Caki2 (cell line): ENCODE measurements around the gene EDC3. TPM values are rescaled to one million over a fixed set of nuclear protein-coding genes. Genes with fewer than 3 reads are reported as not detected.

Source experiments
- total RNA-seq: library from RNA; depleted of rRNA; stranded (reverse); fragments of >200 nt; shearing (Covaris generic); gene quantifications from 2 replicates; pipeline ENCODE4 v1.2.3, GENCODE V29; 2014; ENCODE audit warnings: low replicate concordance; rRNA removed

EDC3 gene
- total RNA-seq, 1 experiment from 2014 or later = 26.0 TPM

Other genes starting within 250 kb of the EDC3 start
- 60.1 and 67.9 TPM in 2 replicates for gene UBL7, start 234.9 kb downstream of the EDC3 start, total RNA-seq
- gene ARID3B, start 154.8 kb downstream of the EDC3 start, total RNA-seq = 0.68 and 2.1 TPM in 2 replicates
- 40.5 and 45.1 TPM in 2 replicates for gene CLK3, start 80.2 kb downstream of the EDC3 start, total RNA-seq
- 3.6 TPM in 1 of 2 replicates, not detected in the other for gene CYP1A1, start 29.5 kb upstream of the EDC3 start, total RNA-seq
- gene CYP1A2, start 52.8 kb upstream of the EDC3 start, total RNA-seq = not detected in 2 replicates
- gene CSK, start 86.1 kb upstream of the EDC3 start, total RNA-seq = 16.0 and 21.3 TPM in 2 replicates
- gene LMAN1L, start 116.8 kb upstream of the EDC3 start, total RNA-seq = not detected in 2 replicates
- gene CPLX3, start 130.6 kb upstream of the EDC3 start, total RNA-seq = not detected in 2 replicates
- gene ULK3, start 147.1 kb upstream of the EDC3 start, total RNA-seq = 16.0 and 30.4 TPM in 2 replicates
- gene SCAMP2, start 177.3 kb upstream of the EDC3 start, total RNA-seq = 28.5 and 36.1 TPM in 2 replicates
- 117 and 132 TPM in 2 replicates for gene MPI, start 194.0 kb upstream of the EDC3 start, total RNA-seq
- 19.2 and 21.2 TPM in 2 replicates for gene FAM219B, start 210.8 kb upstream of the EDC3 start, total RNA-seq
- gene COX5A, start 242.0 kb upstream of the EDC3 start, total RNA-seq = 168 and 179 TPM in 2 replicates